HepG2 (cell line): Measurements from ENCODE around the gene TSNAX. TPM values are rescaled to one million over a fixed set of nuclear protein-coding genes. Genes with fewer than 3 reads are reported as not detected.

ENCODE experiments used
- ATAC-seq: fragments of 200-7000 bp; cut with Tn5 transposase; 3 replicates; pipeline ENCODE4 v1.9.1; 2020; ENCODE audit warnings: mild to moderate bottlenecking, moderate library complexity
- BruUV-seq: library from RNA; stranded (reverse); fragments of 400-500 nt; replicated peaks from 2 replicates; lab custom pipeline; 2021; lab: Mats Ljungman, UMichigan
- CTCF ChIA-PET: fragments of 300-600 bp; formaldehyde crosslinking; extraction: SDS; loops from one replicate; lab custom pipeline; 2021; ENCODE audit warnings: low total read pairs, inconsistent platforms, low intra/inter-chr PET ratio; lab: Yijun Ruan, JAX
- POLR2A ChIA-PET: fragments of 350-600 bp; sonication (Branson Sonifier 250); formaldehyde crosslinking; loops from one replicate; lab custom pipeline; 2020; ENCODE audit warnings: antibody characterized with exemption, inconsistent platforms; lab: Yijun Ruan, JAX
- DNase-seq: peaks from one replicate; pipeline ENCODE4 v3.0.0-alpha.2; 2015; ENCODE audit warnings: low spot score
- FAIRE-seq: peaks from 3 replicates; lab custom pipeline; 2011; peaks lifted over from hg19 to GRCh38; lab: Jason Lieb, UNC
- H2AFZ ChIP-seq: one replicate; pipeline ENCODE4 v1.6.1; 2011; ENCODE audit warnings: low read length, inconsistent platforms
- H3K27ac ChIP-seq: fragments of 300-600 bp; 3 replicates; pipeline ENCODE4 v1.8.0; 2011; ENCODE audit warnings: mixed run types, mild to moderate bottlenecking, mixed read lengths, low read length, inconsistent platforms; ENCODE audit not compliant: insufficient read depth; ENCODE audit errors: extremely low read length
- H3K27me3 ChIP-seq, 2 experiments: fragments of 200-600 bp in 1 of 2; 2 replicates in 1 of 2; 3 replicates in 1 of 2; pipeline versions ENCODE4 v1.6.0 to v1.8.0; 2011; ENCODE audit warnings: low read length in 2 of 2, mild to moderate bottlenecking in 2 of 2, moderate library complexity in 2 of 2, inconsistent platforms in 1 of 2; ENCODE audit not compliant: insufficient read depth in 2 of 2, control insufficient read depth in 1 of 2
- H3K36me3 ChIP-seq, 2 experiments: fragments of 200-600 bp in 1 of 2; replicated peaks in 1 of 2; 2 replicates in 1 of 2; 3 replicates in 1 of 2; pipeline versions ENCODE4 v1.5.1 to v1.8.0; 2011; ENCODE audit warnings: low read length in 2 of 2, inconsistent platforms in 1 of 2; ENCODE audit not compliant: insufficient read depth in 2 of 2, control insufficient read depth in 1 of 2
- H3K4me1 ChIP-seq: 2 replicates; pipeline ENCODE4 v1.5.1; 2012; ENCODE audit warnings: low read length, inconsistent platforms; ENCODE audit not compliant: insufficient read depth
- H3K4me2 ChIP-seq: 2 replicates; pipeline ENCODE4 v1.6.0; 2011; ENCODE audit warnings: low read depth, low read length, inconsistent platforms
- H3K4me3 ChIP-seq, 3 experiments: fragments of 200-600 bp in 1 of 3; sonication (generic), shearing (Covaris generic) in 1 of 3; replicated peaks in 1 of 3; 2 replicates each; pipeline ENCODE4 v1.5.1; 2011 to 2016; ENCODE audit warnings: low read length in 3 of 3, inconsistent platforms in 2 of 3, low read depth in 2 of 3, mild to moderate bottlenecking in 2 of 3, control low read depth in 1 of 3, mixed read lengths in 1 of 3; ENCODE audit not compliant: insufficient read depth in 1 of 3
- H3K79me2 ChIP-seq: one replicate; pipeline ENCODE4 v1.6.1; 2011; ENCODE audit warnings: low read length, inconsistent platforms; ENCODE audit not compliant: insufficient read depth
- H3K9ac ChIP-seq: 2 replicates; pipeline ENCODE4 v1.6.0; 2011; ENCODE audit warnings: mild to moderate bottlenecking, low read depth, low read length, inconsistent platforms; ENCODE audit not compliant: insufficient read depth
- H3K9me3 ChIP-seq: 2 replicates; pipeline ENCODE4 v1.5.1; 2012; ENCODE audit warnings: mild to moderate bottlenecking, low read length
- H4K20me1 ChIP-seq: 2 replicates; pipeline ENCODE4 v1.6.0; 2011; ENCODE audit warnings: inconsistent platforms, mild to moderate bottlenecking, low read length, moderate library complexity; ENCODE audit not compliant: insufficient read depth
- ATF7 ChIP-seq, 2 experiments: fragments of 450-650 bp in 1 of 2; sonication (generic) in 1 of 2; formaldehyde crosslinking in 1 of 2; IDR thresholded peaks; 2 replicates each; pipeline versions ENCODE4 v1.4.0 to v1.6.1; 2016 to 2020; ENCODE audit warnings: antibody characterized with exemption in 1 of 2, mild to moderate bottlenecking in 1 of 2, missing genetic modification reagents in 1 of 2
- ATM ChIP-seq: fragments of 450-650 bp; IDR thresholded peaks from 2 replicates; pipeline ENCODE4 v1.7.1; 2017; ENCODE audit warnings: mild to moderate bottlenecking, borderline replicate concordance
- MIER3 ChIP-seq: IDR thresholded peaks from 2 replicates; pipeline ENCODE4 v1.6.1; 2016; ENCODE audit warnings: missing compliant biosample characterization, borderline replicate concordance
- POLR2AphosphoS2 ChIP-seq: IDR thresholded peaks from 2 replicates; pipeline ENCODE4 v1.6.1; 2011; ENCODE audit warnings: low read depth, low read length, improper control_type of control experiment
- RBM39 ChIP-seq: fragments of 200-400 bp; formaldehyde crosslinking; IDR thresholded peaks from one replicate; pipeline ENCODE4 v1.6.1; 2018; ENCODE audit warnings: antibody characterized with exemption, mild to moderate bottlenecking, low read depth, low read length; ENCODE audit not compliant: poor library complexity, severe bottlenecking
- ZNF431 ChIP-seq: sonication (generic); formaldehyde crosslinking; IDR thresholded peaks from 2 replicates; pipeline ENCODE4 v1.9.0; 2022; ENCODE audit warnings: missing genetic modification reagents, low read depth, mild to moderate bottlenecking, borderline replicate concordance
- ZNF614 ChIP-seq: IDR thresholded peaks from 2 replicates; pipeline ENCODE4 v1.6.1; 2018; ENCODE audit warnings: missing biosample characterization, missing genetic modification reagents, inconsistent platforms, borderline replicate concordance
- WGBS: methylation state at CpG from one replicate; pipeline ENCODE4 v1.1.6; 2017; ENCODE audit warnings: low lambda C conversion rate; 5-methylcytosine and 5-hydroxymethylcytosine counted together
- in situ Hi-C: cut with HindIII; loops from 2 replicates; pipeline ENCODE4 v1.10.0; 2017; ENCODE audit warnings: low pct_unique_long_range_greater_than_20kb; ENCODE audit not compliant: extremely low pct_ligation_motif_present
- intact Hi-C: fragments of 100-400 bp; cut with micrococcal nuclease; formaldehyde crosslinking; loops from one replicate; pipeline ENCODE4 v1.10.0; 2022; ENCODE audit not compliant: unreplicated experiment
- polyA plus RNA-seq, 8 experiments: library from polyadenylated mRNA; depleted of rRNA in 3 of 8; stranded (reverse) in 7 of 8; unstranded in 1 of 8; fragments of >200 nt; fragmentation: Illumina TruSeq in 4 of 8; extraction: Trizol in 4 of 8; gene quantifications; 2 replicates each; pipeline versions ENCODE4 v1.2.1 to v1.2.3, GENCODE V29; 2011 to 2016; ENCODE audit warnings: low read depth in 4 of 8, missing spikeins in 1 of 8, mixed read lengths in 1 of 8; ENCODE audit not compliant: insufficient read depth in 1 of 8
- total RNA-seq, 5 experiments: library from RNA; depleted of rRNA; stranded (reverse); fragments of >200 nt; fragmentation: Illumina TruSeq; extraction: Trizol; gene quantifications; 2 replicates each; pipeline ENCODE4 v1.2.3, GENCODE V29; 2016; ENCODE audit warnings: low read depth in 1 of 5
- TF ChIP-seq, protein P1 (sequence below): sonication (generic); formaldehyde crosslinking; IDR thresholded peaks from 2 replicates; pipeline ENCODE4 v1.4.0; 2020; ENCODE audit warnings: missing genetic modification reagents, mild to moderate bottlenecking, borderline replicate concordance

Gene TSNAX
- total and polyA plus RNA-seq, 2 of the 13 experiments (the other 11 are each of a cell fraction or from before 2014, with no cell fraction given), result 13.2 to 46.2 TPM

DNA sequence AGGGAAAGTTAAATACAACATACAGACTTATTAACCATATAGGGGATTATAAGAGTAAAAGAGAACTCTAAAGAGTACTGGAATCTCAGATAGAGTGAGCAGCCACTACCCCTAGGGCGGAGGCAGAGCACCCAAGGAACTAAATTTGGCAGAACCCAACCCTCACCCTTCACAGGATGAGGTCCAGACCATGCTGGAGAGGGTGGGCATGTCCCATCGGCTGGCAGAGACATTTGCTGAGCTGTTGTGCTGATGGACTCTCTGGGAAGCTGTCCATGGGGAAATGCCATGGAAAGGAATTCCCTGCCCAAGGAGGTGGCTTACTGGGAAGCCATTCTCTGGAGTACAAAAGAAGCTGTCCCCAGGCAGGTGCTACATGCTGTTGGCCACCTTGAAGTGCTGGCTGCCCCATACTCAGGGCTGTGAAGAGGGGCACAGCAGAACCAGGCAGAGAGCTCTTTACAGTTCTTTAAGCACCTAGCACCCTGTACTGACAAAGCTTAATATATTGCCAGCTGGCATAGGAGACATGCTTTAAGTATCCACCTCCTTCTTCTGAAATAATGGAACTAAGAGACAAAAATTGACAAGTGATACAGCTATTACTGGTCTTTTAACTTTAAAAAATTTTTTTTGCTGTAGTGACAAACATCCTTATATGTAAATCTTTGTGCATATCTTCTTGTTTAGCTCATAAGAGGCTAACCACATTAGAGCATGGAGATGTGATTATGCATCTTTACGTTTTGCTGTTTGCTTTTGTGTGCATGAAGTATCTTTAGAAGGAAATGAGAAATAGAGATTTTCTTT lies 29.6 kb downstream of the TSNAX start:
- no peak overlapping the region for H3K4me2 ChIP-seq

DNA sequence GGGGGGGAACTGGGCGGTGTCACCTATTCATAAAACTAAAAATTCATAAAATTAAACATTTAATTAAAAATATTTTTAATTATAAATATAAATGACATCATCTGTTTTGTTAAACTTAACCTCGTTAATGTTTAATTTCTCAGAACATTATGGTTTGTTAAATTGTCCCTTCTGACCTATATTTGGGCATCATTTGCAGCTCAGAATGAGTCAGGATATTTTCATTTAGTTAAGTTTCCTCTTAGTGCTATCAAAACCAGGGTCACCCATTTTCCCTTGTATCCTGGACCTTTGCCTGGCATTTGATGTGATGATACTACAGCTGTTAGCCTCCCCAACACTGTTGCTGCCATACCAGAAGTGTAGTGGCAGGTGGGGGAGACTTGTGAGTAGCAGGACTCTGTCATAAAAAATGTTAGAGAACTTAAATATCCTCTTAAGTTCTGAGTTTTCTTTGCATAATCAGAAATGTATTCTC lies 30.3 kb downstream of the TSNAX start:
- no TSS peak for BruUV-seq
- Histone ChIP-seq H3K4me1 (no peaks in the 10 kb centered on the region), H4K20me1 (no peaks in the 10 kb centered on the region), H3K27ac (no peak overlapping the region), H3K4me3 (no peak overlapping the region), H3K79me2 (peaks cover 13% of the 10 kb centered on the region), H3K27me3 (no peaks in the 10 kb centered on the region), H3K36me3 (peaks cover 1 to 4% of the 10 kb centered on the region in 2 experiments; a peak in 4 of 5 replicates), H2AFZ (no peak overlapping the region), H3K9me3 (no peaks in the 10 kb centered on the region), H3K4me2 (no peak overlapping the region), H3K9ac (no peak overlapping the region)
- no peak for ATAC-seq
- intact Hi-C loops (no loop called here), in situ Hi-C loops (no loop called here)
- TF ChIP-seq, protein P1, sequence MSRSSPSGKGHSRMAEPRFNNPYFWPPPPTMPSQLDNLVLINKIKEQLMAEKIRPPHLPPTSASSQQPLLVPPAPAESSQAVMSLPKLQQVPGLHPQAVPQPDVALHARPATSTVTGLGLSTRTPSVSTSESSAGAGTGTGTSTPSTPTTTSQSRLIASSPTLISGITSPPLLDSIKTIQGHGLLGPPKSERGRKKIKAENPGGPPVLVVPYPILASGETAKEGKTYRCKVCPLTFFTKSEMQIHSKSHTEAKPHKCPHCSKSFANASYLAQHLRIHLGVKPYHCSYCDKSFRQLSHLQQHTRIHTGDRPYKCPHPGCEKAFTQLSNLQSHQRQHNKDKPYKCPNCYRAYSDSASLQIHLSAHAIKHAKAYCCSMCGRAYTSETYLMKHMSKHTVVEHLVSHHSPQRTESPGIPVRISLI, result no peak
- TF ChIP-seq RBM39, result no peak
- peak; percentile 57 for TF ChIP-seq ATF7 (IDR thresholded peaks at IDR 0.05)
- no peak for TF ChIP-seq ATF7 (CRISPR knock-in tag; IDR thresholded peaks at IDR 0.05)
- no peak for TF ChIP-seq MIER3 (CRISPR knock-in tag)
- no peak for TF ChIP-seq POLR2AphosphoS2
- no peak for TF ChIP-seq ATM
- TF ChIP-seq ZNF614 (CRISPR knock-in tag), result no peak
- no peak for FAIRE-seq
- ChIA-PET CTCF (no interaction called here), POLR2A (no interaction called here)
- DNase-seq, result no peak
- 98% methylated on average over 2 of the region's 2 CpGs for WGBS

More for the DNA sequence above, 29.6 kb downstream of the TSNAX start:
- H3K36me3 ChIP-seq, result peaks cover 0 to 4% of the 10 kb centered on the region in 2 experiments; a peak in 3 of 5 replicates
- FAIRE-seq (no peak), DNase-seq (no peak), ATAC-seq (no peak)
- no peaks in the 10 kb centered on the region; the same call in 1 of the 2 replicates for H4K20me1 ChIP-seq
- H3K27ac ChIP-seq, result no peak overlapping the region
- WGBS, result 99% methylated on average over 2 of the region's 3 CpGs
- peaks cover 13% of the 10 kb centered on the region for H3K79me2 ChIP-seq
- ChIA-PET POLR2A (no interaction called here), CTCF (no interaction called here)
- in situ Hi-C loops (no loop called here), intact Hi-C loops (no loop called here)
- BruUV-seq, result no TSS peak
- H3K4me1 ChIP-seq, result peaks cover 3% of the 10 kb centered on the region; the same call in 1 of the 2 replicates
- no peaks in the 10 kb centered on the region for H3K9me3 ChIP-seq
- no peaks in the 10 kb centered on the region for H3K27me3 ChIP-seq
- no peak overlapping the region for H3K9ac ChIP-seq
- H3K4me3 ChIP-seq, result no peak overlapping the region
- no peak overlapping the region for H2AFZ ChIP-seq
- no peak for TF ChIP-seq ZNF431 (CRISPR knock-in tag)
